T-helper 22 cell (primary cell): Measurements from ENCODE around the gene GNPNAT1.

Experiments
- DNase-seq: peaks from one replicate; pipeline ENCODE4 v3.0.0-alpha.2; 2020; ENCODE audit warnings: low read depth

GNPNAT1 gene

GRCh38 chr14:52791223-52792096 is at the start of gene GNPNAT1:
Gene GNPNAT1 (minus strand): TSS chr14:52791607. CDS start chr14:52784650, 6,957 bp downstream.
- DNase-seq: peak; percentile 86

- DNase-seq: no peak
Observed at GRCh38 chr14:52840877-52841276, 49.5 kb upstream of the GNPNAT1 start.

- no peak for DNase-seq
Observed at GRCh38 chr14:52837451-52837850, 46.0 kb upstream of the GNPNAT1 start.

- DNase-seq: no peak
Observed at GRCh38 chr14:52836063-52836462, 44.7 kb upstream of the GNPNAT1 start.

- no peak for DNase-seq
Observed at GRCh38 chr14:52835122-52835903, 43.9 kb upstream of the GNPNAT1 start.

DNA sequence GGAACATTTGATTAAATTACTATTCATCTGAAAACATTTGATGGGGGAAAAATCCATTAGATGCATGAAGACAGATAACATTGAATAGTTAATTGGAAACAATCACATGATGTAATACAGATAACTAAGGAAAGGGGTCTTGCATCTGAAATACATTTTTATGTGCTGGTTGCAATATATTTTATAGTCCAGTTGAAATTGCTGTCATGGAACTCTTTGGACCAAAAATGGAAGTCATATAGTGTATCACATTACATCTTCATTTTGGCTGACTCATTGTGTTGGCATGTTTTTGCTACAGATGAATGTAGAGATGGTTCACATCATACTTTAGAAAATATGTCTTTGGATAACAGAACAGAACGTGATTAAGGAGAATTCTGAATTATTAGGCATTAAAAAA is 43.0 kb upstream of the GNPNAT1 start:
- no peak for DNase-seq

DNA sequence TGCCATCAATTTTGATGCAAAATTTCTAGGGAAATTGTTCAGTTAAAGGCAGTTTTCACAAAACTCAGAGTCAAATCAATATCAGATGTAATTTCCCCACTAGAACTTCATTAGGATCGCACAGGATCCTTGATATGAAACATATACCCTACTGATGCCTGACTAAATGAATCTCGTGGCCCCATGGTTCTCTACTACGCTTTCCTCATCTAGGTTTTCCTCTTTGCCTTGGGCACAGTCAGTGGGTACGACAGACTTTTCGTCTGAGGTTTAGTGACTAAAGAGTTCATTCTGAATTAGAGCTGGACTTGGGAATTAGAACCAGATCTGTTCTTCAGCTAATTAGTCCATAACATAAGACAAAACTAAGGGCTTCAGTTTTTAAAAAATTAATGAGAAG is 42.5 kb upstream of the GNPNAT1 start:
- no peak for DNase-seq

DNA sequence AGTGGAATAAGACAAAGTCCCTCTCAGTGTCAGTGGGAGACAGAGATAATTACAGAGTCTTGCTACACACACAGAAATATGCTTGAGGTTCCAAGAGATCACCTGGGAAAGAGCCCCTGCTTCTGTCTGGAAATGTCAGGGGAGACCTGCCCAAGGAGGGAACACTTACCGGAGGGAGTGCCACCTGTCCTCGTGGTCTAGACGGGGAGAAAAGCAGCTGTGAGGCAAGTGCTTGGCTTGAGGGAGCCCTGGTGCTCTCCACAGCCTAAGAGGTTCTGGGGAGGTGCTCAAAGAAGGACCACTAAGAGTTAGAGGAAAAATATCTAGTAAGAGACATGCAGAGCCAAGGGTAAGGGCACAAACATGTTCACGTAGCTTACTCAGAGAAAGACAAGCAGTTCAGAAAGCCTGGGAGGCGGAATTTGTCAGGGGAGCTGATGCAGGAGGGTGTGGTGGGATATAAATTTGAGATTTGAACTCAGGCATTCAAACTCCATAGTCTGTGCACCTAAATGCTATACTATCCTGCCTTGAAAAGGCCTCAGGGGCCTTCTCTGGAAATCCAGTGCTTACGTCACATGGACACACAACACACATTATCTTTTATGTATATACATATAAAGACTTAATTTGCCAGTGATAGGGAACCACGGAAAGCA is 38.2 kb upstream of the GNPNAT1 start:
- no peak for DNase-seq

GRCh38 chr14:52827426-52827825 is 36.0 kb upstream of the GNPNAT1 start:
- DNase-seq: no peak

DNA sequence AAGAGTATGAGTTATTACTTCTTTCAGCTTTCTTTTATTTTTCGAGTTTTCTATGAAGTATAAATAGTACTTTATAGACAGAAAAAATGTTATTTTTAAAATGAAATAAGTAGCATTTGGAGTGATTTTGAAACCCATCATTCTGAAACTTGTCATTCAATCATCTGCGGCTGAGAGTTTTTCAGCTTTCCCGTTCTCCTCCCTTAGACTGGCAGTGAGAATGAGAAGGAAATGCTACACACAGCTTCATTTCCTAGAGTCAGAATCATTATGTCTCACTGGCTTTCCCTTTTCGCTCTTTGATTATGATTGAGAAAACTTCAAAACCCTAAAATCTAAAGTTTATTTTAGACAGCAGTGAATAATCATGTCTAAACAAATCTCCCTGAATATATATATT is 33.7 kb upstream of the GNPNAT1 start:
- DNase-seq: no peak

- no peak for DNase-seq
Observed at GRCh38 chr14:52824462-52824861, 33.1 kb upstream of the GNPNAT1 start.

GRCh38 chr14:52821805-52822250 is 30.4 kb upstream of the GNPNAT1 start:
- DNase-seq: no peak

DNA sequence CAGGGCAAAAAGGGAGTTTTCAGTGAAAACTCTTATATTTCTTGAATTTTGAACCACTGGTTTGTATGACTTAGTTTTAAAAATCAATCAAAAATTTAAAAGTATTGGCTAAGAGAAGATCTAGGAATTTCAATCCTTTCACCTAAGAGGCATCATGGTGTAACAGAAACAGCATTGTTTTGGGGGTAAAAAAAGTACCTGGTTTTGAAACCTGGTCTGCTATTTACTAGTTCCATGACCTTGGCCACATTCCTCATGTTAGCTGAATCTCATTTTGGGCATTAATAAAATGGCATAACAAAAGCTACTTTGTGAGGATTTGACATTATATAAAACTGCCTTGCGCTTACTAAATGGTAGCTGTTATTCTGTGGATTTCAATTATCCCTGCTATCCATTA is 16.7 kb upstream of the GNPNAT1 start:
- no peak for DNase-seq

GRCh38 chr14:52806115-52806514 is 14.7 kb upstream of the GNPNAT1 start:
- DNase-seq: no peak

GRCh38 chr14:52802597-52802996 is 11.2 kb upstream of the GNPNAT1 start:
- no peak for DNase-seq

GRCh38 chr14:52801014-52801712 is 9.8 kb upstream of the GNPNAT1 start:
- no peak for DNase-seq

DNA sequence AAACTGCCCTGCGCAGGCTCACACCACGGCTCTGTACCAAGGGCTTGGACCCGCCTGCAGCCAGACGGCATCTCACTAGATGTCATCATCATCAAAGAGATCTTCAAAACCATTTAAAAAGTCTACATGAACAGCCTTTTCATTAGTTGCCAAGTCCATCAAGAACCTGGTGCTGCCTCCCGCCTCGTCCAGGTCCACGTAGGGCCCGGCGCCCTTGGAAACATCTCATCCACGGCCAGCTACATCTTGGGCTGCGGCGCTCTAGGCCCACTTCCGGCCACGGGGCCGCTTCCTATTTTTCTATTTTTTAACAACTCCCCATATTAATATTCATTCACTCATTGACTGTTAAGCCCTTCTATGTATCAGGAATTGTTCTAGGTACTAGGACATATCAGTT is 7.4 kb upstream of the GNPNAT1 start:
- DNase-seq: no peak

GRCh38 chr14:52797653-52798052 is 6.2 kb upstream of the GNPNAT1 start:
- no peak for DNase-seq

DNA sequence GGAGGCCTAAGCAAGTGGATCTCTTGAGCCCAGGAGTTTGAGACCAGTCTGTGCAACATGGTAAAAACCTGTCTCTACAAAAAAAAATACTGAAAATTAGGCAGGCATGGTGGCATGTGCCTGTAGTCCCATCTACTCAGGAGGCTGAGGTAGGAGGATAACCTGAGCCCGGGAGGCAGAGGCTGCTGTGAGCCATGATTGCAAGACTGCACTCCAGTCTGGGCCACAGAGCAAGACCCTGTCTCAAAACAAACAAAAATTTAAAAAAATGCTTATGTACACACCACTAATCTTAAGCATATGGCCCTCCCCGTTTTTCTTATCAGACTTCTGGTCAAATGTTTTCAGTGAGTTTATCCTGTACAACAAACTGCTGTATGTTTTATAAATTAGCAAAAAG is 1.7 kb upstream of the GNPNAT1 start:
- no peak for DNase-seq

GRCh38 chr14:52792097-52792415 is 649 bp upstream of the GNPNAT1 start:
- DNase-seq: no peak

- DNase-seq: no peak
Observed at GRCh38 chr14:52790756-52791222, 618 bp downstream of the GNPNAT1 start.
